Measurements from ENCODE around the gene C1QTNF1.

C1QTNF1 gene

GRCh38 chr17:79001190-79002020, 22.6 kb upstream of the C1QTNF1 start:
- no peaks in the 10 kb centered on the region for H3F3A ChIP-seq (ENCODE audit: insufficient read depth, low read length)
- no peaks in the 10 kb centered on the region for H3K36me3 ChIP-seq (replicated peaks; ENCODE audit: insufficient read depth, low read length)
- no peak overlapping the region for H2AFZ ChIP-seq (ENCODE audit: low read length)
- no peak for TF ChIP-seq EZH2phosphoT487 (IDR thresholded peaks at IDR 0.05; ENCODE audit: low read length)
- no peak for TF ChIP-seq CTCF (IDR thresholded peaks at IDR 0.05; ENCODE audit: low read length)
- TF ChIP-seq EZH2 (optimal IDR thresholded peaks at IDR 0.05; ENCODE audit: low read depth, low read length), result no peak
- H3K9ac ChIP-seq (ENCODE audit: low read length), result no peak overlapping the region
- no peaks in the 10 kb centered on the region for H3K27me3 ChIP-seq (replicated peaks; ENCODE audit: insufficient read depth, low read length)
- H3K4me2 ChIP-seq (ENCODE audit: low read depth, low read length), result no peak overlapping the region
- no peaks in the 10 kb centered on the region for H4K20me1 ChIP-seq (ENCODE audit: insufficient read depth, low read length)
- DNase-seq, result no peak
- H3K4me1 ChIP-seq (ENCODE audit: low read length), result no peaks in the 10 kb centered on the region
- H3K9me2 ChIP-seq (replicated peaks; ENCODE audit: insufficient read depth, low read length), result no peaks in the 10 kb centered on the region
- H3K27ac ChIP-seq (ENCODE audit: low read length), result no peak overlapping the region
- H3K79me2 ChIP-seq (ENCODE audit: low read length), result peaks cover 68% of the 10 kb centered on the region
- no peak overlapping the region for H3K4me3 ChIP-seq (ENCODE audit: low read length)
- no peaks in the 10 kb centered on the region for H3K9me3 ChIP-seq (replicated peaks; ENCODE audit: insufficient read depth, low read length)

- H3F3A ChIP-seq (ENCODE audit: insufficient read depth, low read length), result no peaks in the 10 kb centered on the region
- no peak overlapping the region for H3K4me2 ChIP-seq (ENCODE audit: low read depth, low read length)
- H3K79me2 ChIP-seq (ENCODE audit: low read length), result peaks cover 76% of the 10 kb centered on the region
These were observed 21.7 kb upstream of the C1QTNF1 start for GRCh38 chr17:79002291-79002690.

GRCh38 chr17:79002796-79003593, 21.0 kb upstream of the C1QTNF1 start:
- no peak overlapping the region for H3K4me2 ChIP-seq (ENCODE audit: low read depth, low read length)
- H2AFZ ChIP-seq (ENCODE audit: low read length), result no peak overlapping the region
- peaks cover 83% of the 10 kb centered on the region for H3K79me2 ChIP-seq (ENCODE audit: low read length)
- H3K9ac ChIP-seq (ENCODE audit: low read length), result no peak overlapping the region
- no peaks in the 10 kb centered on the region for H4K20me1 ChIP-seq (ENCODE audit: insufficient read depth, low read length)
- TF ChIP-seq EZH2phosphoT487 (IDR thresholded peaks at IDR 0.05; ENCODE audit: low read length), result no peak
- no peak for TF ChIP-seq EZH2 (optimal IDR thresholded peaks at IDR 0.05; ENCODE audit: low read depth, low read length)
- TF ChIP-seq CTCF (IDR thresholded peaks at IDR 0.05; ENCODE audit: low read length), result no peak
- no peak overlapping the region for H3K27ac ChIP-seq (ENCODE audit: low read length)
- H3K4me3 ChIP-seq (ENCODE audit: low read length), result no peak overlapping the region
- no peaks in the 10 kb centered on the region for H3K36me3 ChIP-seq (replicated peaks; ENCODE audit: insufficient read depth, low read length)
- H3K9me2 ChIP-seq (replicated peaks; ENCODE audit: insufficient read depth, low read length), result no peaks in the 10 kb centered on the region
- H3K4me1 ChIP-seq (ENCODE audit: low read length), result no peaks in the 10 kb centered on the region
- no peak for DNase-seq
- H3K9me3 ChIP-seq (replicated peaks; ENCODE audit: insufficient read depth, low read length), result no peaks in the 10 kb centered on the region
- H3F3A ChIP-seq (ENCODE audit: insufficient read depth, low read length), result no peaks in the 10 kb centered on the region
- H3K27me3 ChIP-seq (replicated peaks; ENCODE audit: insufficient read depth, low read length), result no peaks in the 10 kb centered on the region

More at GRCh38 chr17:79002291-79002690, 21.7 kb upstream of the C1QTNF1 start:
- H2AFZ ChIP-seq (ENCODE audit: low read length), result no peak overlapping the region
- TF ChIP-seq EZH2phosphoT487 (IDR thresholded peaks at IDR 0.05; ENCODE audit: low read length), result no peak
- no peak for TF ChIP-seq EZH2 (optimal IDR thresholded peaks at IDR 0.05; ENCODE audit: low read depth, low read length)
- TF ChIP-seq CTCF (IDR thresholded peaks at IDR 0.05; ENCODE audit: low read length), result no peak
- H3K27ac ChIP-seq (ENCODE audit: low read length), result no peak overlapping the region
- H3K9me3 ChIP-seq (replicated peaks; ENCODE audit: insufficient read depth, low read length), result no peaks in the 10 kb centered on the region
- no peaks in the 10 kb centered on the region for H4K20me1 ChIP-seq (ENCODE audit: insufficient read depth, low read length)
- H3K9me2 ChIP-seq (replicated peaks; ENCODE audit: insufficient read depth, low read length), result no peaks in the 10 kb centered on the region
- no peaks in the 10 kb centered on the region for H3K27me3 ChIP-seq (replicated peaks; ENCODE audit: insufficient read depth, low read length)
- H3K9ac ChIP-seq (ENCODE audit: low read length), result no peak overlapping the region
- no peaks in the 10 kb centered on the region for H3K36me3 ChIP-seq (replicated peaks; ENCODE audit: insufficient read depth, low read length)
- no peak for DNase-seq
- H3K4me1 ChIP-seq (ENCODE audit: low read length), result no peaks in the 10 kb centered on the region
- H3K4me3 ChIP-seq (ENCODE audit: low read length), result no peak overlapping the region
